Measurements from ENCODE around the gene PKNOX1. TPM values are rescaled to one million over a fixed set of nuclear protein-coding genes. Genes with fewer than 3 reads are reported as not detected.

Gene PKNOX1, protein sequence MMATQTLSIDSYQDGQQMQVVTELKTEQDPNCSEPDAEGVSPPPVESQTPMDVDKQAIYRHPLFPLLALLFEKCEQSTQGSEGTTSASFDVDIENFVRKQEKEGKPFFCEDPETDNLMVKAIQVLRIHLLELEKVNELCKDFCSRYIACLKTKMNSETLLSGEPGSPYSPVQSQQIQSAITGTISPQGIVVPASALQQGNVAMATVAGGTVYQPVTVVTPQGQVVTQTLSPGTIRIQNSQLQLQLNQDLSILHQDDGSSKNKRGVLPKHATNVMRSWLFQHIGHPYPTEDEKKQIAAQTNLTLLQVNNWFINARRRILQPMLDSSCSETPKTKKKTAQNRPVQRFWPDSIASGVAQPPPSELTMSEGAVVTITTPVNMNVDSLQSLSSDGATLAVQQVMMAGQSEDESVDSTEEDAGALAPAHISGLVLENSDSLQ
- total RNA-seq: 6.4 and 12.8 TPM in 2 replicates

GRCh38 chr21:42973991-42974831, at the start of gene PKNOX1:
Gene PKNOX1, plus strand, starts transcription at chr21:42974562. Its CDS starts 29,820 bp downstream, at chr21:43004382.

GRCh38 chr21:42925114-42925926, 49.0 kb upstream of the PKNOX1 start, which contains the start of gene ERVH48-1:
Gene ERVH48-1, minus strand, starts transcription at chr21:42925630. Its CDS starts 6,624 bp downstream, at chr21:42919006.

GRCh38 chr21:43075170-43076022, 101.0 kb downstream of the PKNOX1 start, which contains the start of gene CBS:
Gene CBS, minus strand, starts transcription at chr21:43075835. Its CDS starts 3,642 bp downstream, at chr21:43072193.

Other genes with a start within 250 kb of the PKNOX1 start
- 17.1 and 20.7 TPM in 2 replicates for gene WDR4, start 95.0 kb upstream of the PKNOX1 start, total RNA-seq
- gene NDUFV3, start 81.3 kb upstream of the PKNOX1 start, total RNA-seq: 40.2 and 49.7 TPM in 2 replicates
- not detected in 2 replicates for gene ERVH48-1, start 48.9 kb upstream of the PKNOX1 start, total RNA-seq
- 51.3 and 58.4 TPM in 2 replicates for gene CBS, start 101.3 kb downstream of the PKNOX1 start, total RNA-seq
- gene U2AF1, start 133.0 kb downstream of the PKNOX1 start, total RNA-seq: 8.4 and 9.0 TPM in 2 replicates
- not detected in 2 replicates for gene CRYAA, start 194.4 kb downstream of the PKNOX1 start, total RNA-seq